GM19395 (cell line): ENCODE data around the gene ELMO3.
A peak's percentile ranks its signal among the peaks of the same experiment; 100 is the strongest.

ENCODE experiments used
- ATAC-seq: cut with Tn5 transposase; IDR thresholded peaks from one replicate; pipeline ENCODE4 v1.9.1; 2021; ENCODE audit warnings: mild to moderate bottlenecking, moderate library complexity; ENCODE audit not compliant: unreplicated experiment

The ELMO3 gene

DNA sequence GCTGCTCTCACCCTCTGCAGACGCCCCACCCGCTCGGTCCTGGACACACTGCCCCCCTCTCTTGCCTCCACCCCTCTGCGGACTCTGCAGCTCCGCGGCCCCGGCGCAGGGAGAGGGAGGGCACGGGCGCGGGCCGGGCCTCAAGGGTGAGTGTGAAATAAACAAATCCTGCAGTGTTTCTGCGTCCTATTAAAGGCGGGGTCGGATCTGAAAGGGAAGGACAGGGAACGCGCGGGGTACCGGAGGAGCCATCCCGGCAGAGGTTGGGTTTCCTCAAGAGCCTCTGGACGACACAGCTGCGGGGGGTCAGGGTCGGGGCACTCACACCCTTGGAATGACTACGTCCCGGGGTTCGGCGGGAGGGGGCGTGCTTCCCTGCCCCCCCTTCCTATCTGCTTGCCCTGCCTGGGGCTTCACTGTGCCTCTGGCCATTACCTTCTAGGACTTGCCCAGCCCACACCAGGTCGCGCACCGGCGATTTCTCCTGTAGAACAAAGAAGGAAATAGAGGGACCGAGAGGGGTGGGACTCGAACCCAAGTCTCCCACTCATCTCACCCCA, 34.9 kb upstream of the ELMO3 start:
- ATAC-seq: no peak

DNA sequence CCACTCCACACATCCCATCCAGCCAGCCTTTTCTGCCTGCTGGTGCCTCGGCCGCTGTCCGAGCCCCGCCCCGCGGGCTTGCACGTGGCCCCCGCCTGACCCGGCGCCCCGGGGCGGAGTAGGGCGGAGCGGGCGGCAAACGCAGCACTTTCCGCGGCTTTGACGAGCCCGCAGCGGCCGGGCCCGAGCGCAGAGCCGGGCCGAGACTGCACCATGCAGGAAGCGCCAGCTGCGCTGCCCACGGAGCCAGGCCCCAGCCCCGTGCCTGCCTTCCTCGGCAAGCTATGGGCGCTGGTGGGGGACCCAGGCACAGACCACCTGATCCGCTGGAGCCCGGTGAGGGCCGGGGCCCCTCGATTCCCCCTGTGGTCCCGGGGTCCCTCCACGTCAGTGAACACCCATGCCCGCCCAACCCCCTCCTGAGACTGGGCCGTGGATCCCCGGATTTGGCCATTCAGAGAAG, 34.3 kb upstream of the ELMO3 start, which contains the start of gene HSF4:
Gene HSF4 (plus strand): TSS at position 147 of the 463 bp plus-strand sequence. CDS start 67 bp downstream, at position 214.
- no peak for ATAC-seq

DNA sequence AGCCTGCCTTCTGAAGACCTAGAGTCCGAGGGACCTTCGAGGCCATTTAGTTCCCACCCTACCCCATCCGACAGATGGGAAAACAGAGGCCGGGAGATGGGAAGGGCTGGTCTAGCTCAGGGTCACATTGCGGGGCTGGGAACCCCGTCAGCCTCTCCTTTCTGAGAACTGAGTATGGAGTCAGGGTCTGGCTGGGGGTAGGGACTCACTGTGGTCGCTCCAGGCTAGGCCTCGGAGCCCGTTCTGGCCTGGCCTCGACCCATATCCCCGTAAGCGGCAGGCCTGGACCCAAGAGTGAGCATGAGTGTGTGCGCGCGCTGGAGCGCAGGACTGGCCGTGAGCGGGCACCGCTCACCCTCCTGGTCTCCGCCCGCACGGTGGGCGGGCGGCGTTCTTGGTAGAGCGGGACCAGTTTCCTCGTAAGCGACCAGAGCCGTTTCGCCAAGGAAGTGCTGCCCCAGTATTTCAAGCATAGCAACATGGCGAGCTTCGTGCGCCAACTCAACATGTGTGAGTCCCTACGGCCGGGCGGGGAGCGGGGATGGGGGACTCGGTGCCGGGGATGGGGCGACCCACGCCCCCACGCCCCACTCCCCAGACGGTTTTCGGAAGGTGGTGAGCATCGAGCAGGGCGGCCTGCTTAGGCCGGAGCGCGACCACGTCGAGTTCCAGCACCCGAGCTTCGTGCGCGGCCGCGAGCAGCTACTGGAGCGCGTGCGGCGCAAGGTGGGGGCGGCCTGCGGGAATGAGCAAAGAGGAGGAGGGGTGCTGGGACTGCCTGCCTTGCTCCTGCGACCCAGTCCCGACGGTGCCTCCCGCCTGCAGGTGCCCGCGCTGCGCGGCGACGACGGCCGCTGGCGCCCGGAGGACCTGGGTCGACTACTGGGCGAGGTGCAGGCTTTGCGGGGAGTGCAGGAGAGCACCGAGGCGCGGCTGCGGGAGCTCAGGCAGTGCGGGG, 33.5 kb upstream of the ELMO3 start:
- ATAC-seq: no peak

DNA sequence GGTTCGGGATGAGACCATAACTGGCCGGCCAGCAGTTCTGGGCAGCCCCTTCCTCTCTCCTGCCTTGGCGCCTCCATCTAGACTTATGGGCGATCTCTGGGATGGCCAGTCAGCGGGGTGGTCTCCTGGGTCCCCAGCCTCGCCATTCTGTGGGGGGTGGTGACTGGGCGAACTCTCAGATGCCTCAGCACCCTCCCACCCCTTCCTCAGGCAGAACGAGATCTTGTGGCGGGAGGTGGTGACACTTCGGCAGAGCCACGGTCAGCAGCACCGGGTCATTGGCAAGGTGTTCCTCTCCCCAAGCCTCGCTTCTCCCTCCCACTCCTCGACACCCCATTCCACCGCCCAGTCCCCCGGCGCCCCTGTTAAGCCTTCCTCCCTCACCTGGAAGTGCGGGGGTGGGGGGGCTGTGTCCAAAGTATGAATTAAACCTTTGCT, 32.8 kb upstream of the ELMO3 start:
- ATAC-seq: no peak

DNA sequence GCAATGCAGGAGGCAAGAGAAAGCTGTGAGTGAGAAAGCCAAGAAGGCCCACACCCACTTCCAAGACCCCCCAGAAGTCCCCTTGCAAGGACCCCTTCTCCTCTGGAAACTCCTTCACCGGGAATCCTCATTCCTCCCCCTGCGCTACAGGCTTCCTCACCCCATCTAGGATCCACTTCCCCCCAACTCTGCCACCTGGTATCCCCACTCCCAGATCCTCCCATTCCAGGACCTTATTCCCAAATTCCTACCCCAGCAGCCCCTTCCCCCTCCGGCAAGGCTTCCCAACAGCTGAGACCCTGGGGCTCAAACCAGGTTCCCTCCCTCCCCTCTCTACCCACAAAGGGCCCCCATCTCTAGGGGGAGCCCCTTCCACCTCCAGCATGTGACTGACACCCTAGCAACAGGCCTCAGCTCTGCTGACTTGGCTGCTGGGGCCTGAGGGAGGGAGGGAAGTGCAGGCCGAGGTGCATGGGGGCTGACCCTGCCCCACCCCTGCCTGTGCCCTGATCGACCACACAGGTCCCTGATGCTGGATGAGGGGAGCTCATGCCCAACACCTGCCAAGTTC, 32.2 kb upstream of the ELMO3 start:
- no peak for ATAC-seq

DNA sequence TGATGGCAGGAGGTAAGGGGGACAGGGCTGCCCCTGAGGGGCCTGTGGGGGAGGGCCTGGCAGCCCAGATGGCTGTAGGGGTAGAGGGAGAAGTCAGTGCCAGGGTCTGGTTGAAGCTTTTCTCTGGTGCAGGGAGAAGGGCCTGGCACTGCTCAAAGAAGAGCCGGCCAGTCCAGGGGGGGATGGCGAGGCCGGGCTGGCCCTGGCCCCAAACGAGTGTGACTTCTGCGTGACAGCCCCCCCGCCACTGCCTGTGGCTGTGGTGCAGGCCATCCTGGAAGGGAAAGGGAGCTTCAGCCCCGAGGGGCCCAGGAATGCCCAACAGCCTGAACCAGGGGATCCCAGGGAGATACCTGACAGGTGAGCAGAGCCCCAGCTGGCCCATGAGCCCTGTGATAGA, 31.3 kb upstream of the ELMO3 start:
- no peak for ATAC-seq

DNA sequence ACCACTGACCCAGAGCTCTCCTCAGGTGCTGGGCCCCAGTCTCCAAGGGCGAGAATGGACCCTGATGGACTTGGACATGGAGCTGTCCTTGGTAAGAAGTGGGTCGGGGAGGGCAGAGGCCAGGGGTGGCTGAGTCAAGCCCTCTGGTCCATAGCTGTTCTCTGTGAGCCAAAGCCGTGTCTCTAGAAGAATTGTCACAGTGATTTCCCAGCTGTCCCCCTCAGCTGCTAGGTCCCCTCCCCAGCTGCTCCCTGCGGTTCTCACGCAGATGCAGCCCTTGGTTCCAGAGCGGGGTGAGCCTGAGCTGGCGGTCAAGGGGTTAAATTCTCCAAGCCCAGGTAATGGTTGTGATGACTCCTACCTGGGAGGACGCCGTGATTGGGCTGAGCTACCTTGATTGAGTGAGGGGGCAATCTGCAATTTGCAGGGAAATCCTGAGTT, 29.9 kb upstream of the ELMO3 start:
- no peak for ATAC-seq

DNA sequence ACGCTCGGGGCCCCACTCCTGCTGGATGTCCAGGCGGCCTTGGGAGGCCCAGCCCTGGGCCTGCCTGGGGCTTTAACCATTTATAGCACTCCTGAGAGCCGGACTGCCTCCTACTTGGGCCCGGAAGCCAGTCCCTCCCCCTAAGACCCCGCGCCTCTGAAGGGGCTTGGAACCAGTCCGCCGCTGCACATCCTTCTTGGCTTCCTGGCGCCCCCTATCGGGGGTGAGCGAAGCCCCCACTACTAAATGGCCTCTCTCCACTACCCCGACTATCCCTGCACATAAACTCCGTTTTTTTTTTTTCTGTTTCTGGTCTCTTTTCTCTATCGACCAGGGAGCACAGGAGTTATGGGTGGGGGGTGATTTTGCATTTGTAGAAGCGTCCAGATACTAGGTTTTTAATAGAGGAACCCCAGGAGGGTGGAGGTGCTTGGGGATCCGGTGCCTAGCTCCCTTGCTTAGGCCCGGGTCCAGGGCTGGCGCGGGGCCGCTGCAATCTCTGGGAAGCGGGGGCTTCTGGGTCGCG, 29.2 kb upstream of the ELMO3 start:
- no peak for ATAC-seq

DNA sequence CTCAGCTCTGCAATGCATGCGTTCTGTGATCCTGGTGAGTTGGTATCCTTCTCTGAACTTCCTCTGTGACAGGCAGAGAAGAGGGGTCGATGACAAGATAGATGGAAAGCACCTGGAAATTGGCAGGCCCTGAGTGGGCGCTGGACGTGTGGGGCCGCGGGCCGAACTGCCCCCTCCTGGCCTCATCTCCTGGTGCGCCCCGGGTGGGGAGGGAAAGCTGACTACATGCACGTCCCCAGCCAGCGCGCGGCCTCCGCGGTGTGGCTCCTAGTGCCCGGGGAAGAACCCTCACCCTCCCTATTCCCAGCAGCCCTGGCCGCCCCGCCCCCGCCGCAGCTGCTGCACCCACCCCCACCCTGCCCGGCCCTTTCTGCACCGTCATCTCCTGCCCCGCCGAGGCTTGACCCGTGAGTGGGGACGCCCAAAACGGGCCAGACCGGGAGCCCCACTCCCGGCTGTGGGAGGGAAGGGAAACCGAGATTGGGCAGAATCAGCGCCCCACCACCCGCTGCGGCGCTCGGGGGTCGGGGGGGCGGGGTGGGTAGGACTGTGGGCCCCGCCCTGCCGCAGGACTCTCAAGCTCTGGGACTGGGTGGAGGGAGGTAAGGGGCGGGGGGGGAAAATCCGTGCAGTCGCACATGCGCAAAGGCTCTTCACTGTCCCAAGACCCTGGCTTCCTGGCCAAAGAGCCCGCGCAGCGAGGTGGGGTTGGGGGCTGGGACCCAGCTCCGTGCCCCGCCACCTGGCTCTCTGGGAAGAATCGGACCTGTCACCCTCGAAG, 28.6 kb upstream of the ELMO3 start, which contains the start of gene NOL3:
Gene NOL3 (plus strand): TSS at position 371 of the 781 bp plus-strand sequence.
- peak; percentile 36 for ATAC-seq

DNA sequence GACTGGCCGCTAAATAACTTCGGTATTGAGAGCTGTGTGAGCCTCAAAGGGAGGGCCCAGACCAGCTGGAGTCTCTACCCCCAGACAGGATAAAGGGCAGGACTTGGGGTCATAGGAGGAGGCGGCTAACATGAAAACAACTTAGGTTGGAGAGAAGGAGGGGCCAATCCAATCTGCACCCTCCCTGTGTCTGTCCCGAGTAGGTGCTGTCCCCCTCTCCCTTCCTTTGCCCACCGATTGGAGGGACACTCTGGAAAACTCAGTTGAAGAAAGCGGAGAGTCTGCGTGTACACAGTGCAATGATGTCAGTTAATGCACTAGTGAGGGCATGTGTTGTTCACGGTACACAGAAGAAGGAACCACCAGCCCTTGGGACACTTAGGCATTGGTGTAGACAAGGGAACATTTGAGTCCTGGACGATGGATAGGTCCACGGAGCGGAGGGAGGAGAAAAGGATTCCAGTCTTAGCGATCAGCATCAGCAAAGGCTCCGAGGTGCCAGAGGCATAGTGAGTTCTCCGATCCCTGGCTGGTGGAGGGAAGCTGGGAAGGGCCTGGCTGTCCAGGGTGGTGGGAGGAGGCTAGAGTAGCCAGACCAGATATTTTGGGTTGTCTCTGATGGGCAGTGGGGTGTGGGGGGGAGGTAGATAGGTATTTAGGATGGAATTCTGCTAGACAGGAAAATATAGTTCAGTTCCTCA, 27.8 kb upstream of the ELMO3 start:
- ATAC-seq: no peak

DNA sequence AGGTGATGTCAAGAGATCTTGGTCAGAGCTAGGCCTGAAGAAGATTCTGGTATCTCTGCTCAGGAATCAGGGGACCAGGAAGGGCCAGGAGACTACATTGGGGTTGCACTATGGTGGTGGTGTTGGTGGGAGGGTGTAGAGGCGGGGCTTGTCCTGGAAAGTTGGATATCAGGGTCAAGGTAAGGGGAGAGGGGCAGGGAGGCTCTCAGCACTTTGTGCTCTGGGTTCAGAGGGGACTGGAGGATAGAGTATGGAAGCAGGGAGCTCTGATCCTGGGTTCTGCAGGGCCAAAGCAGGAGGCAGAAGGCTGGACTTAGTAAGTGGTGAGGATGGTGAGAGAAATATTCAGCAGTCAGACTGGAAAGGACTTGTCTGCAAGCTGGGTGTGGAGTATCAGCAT, 25.6 kb upstream of the ELMO3 start:
- no peak for ATAC-seq

DNA sequence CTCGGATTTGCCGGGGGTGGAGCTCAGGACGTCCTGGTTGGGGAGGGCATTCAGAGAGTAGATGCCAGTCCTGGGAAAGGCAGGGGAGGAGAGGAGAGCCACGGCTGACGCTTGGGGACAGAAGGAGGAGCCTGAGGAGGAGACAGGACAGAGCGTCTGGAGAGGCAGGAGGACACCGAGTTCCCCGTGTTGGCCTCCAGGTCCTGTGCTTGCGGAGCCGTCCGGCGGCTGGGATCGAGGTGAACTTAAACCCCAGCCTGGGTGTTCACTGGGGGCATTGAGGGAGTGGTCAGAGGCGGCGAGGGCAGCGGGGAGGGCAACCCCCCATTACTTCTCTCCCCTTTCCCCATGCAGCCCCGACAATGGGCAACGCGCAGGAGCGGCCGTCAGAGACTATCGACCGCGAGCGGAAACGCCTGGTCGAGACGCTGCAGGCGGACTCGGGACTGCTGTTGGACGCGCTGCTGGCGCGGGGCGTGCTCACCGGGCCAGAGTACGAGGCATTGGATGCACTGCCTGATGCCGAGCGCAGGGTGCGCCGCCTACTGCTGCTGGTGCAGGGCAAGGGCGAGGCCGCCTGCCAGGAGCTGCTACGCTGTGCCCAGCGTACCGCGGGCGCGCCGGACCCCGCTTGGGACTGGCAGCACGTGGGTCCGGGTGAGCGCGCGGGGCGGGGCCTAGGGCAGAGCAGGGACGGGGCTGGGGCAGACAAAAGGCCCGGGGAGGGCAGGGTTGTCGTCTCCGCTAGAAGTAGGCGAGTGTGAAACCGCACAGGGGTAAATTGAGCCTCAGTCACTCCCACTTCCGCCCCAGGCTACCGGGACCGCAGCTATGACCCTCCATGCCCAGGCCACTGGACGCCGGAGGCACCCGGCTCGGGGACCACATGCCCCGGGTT, 24.9 kb upstream of the ELMO3 start:
- ATAC-seq: peak; percentile 42

DNA sequence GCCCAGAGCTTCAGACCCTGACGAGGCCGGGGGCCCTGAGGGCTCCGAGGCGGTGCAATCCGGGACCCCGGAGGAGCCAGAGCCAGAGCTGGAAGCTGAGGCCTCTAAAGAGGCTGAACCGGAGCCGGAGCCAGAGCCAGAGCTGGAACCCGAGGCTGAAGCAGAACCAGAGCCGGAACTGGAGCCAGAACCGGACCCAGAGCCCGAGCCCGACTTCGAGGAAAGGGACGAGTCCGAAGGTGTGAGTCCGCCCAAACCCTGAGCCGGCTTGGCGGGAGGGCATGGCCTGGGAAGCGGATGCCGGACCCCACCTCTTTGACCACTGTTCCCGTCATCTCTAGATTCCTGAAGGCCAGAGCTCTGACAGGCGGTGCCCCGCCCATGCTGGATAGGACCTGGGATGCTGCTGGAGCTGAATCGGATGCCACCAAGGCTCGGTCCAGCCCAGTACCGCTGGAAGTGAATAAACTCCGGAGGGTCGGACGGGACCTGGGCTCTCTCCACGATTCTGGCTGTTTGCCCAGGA, 24.2 kb upstream of the ELMO3 start:
- no peak for ATAC-seq

DNA sequence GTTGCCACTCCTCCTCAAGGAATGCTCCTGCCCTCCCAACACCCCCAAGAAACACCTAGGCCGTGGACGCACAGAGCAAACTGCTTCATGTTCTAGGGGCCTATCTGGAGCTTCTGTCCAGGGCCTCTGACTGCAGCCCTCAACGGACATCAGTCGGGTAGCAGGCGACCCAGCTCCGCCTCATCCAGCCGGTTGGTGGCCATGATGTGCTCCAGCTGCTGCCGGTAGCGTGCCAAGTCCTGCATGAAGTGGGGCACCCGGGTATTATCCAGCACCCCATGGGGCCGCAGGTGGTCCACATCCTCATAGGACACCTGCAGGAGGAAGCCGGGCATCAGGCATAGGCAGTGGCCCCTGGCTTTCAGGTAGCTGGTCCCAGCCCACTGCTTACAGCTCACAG, 22.3 kb upstream of the ELMO3 start:
- no peak for ATAC-seq

DNA sequence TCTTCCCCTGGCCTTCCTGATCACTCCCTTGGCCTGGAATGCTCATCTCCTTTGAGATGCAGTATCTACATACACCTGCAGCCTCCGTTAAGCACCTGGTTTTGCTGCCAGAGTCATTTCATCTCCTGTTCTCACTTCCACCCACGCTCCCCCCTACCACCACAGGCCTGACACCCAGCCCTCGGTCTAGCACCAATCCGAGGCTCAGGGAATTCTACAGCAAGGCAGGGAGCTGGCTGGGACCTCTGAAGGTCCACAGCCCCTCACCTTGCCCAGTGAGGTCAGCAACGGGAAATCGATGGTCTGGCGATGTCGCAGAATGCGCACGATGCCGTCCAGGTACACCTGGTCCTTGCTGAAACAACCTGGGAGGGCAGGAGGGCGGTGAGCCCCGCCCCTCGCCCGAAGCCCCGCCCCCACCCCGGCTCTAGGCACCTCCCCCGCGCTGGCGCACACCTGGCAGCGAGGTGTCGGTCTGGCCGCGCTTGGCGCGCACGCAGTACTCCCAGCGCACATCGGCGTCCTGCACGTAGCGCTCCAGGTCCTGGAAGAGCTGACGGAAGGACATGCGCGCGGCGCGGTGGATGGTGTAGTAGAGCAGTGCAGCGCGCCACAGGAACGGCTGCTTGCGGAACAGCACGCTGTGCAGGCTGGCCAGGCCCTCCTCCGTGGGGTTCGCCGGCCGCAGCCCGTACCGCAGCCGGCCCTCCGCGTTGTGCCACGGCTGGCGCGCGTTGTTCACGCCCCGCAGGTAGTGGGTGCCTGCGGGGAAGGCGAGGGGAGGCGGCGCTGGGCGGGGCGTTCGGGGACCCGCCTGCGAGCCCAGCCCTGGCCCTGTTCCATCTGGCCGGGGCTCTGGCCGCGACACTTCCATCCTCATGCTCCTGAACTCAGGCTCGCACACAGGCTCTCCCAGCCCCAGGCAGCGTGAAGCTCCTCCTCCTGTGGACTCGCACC, 20.9 kb upstream of the ELMO3 start:
- no peak for ATAC-seq

DNA sequence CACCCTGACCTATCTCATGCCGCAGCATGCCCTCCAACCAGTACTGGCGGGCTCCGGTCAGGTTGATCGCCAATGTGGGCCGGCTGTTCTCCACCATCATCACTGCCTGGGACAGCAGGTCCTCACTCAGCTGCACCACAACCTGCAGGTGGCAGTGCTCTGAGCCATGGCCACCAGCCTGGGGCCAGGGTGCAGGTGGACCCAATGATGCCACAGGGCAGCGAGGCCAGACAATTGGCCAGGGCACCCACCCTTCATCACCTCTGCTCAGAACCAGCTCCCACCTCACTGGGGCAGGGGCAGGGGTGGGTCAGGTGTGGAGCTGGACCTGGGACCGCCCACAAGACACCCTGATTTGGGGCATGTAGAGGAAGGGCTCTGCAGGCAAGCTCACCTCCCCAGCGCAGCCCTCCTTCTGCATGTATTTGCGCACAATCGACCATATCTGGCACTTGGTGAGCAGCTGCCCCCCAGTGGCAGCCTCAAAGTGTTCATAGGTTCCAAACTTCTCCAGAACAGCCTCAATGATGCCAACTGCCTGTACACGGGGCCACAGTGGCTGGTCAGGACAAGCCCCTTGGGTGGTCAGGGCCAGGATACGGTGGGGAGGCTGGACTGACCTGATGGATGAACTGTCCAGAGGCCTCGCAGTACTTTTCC, 19.4 kb upstream of the ELMO3 start:
- no peak for ATAC-seq

DNA sequence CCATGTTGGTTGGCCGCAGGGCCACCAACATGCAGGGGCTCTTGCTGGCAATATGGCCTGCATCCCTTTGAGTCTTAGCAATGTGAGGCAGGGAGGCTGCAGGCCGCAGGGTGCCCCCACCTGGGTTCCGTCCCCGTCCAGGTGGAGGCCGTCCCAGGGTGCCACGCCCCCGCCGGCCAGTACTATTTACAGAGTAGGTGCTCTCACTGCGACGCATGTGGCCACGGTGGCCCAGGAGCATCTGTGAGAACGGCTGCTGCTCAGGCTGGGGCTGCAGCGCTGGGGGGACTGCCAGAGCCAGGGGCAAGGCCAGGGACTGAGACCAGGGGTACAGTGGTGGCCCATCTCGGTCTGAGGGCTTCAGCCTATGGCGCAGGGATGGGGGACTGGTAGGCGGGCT, 18.8 kb upstream of the ELMO3 start:
- no peak for ATAC-seq
